ENCODE results near the gene PDE6C. TPM values are rescaled to one million over a fixed set of nuclear protein-coding genes. Genes with fewer than 3 reads are reported as not detected.

Gene PDE6C
- total and polyA plus RNA-seq, 4 donors: not detected

- Histone ChIP-seq H3K9me3 (ENCODE audit: control insufficient read depth in 4 of 4, insufficient read depth in 3 of 4, low read length in 3 of 4) (peaks cover 0 to 7% (median 3%) of the 10 kb centered on the region in 4 donors), H3K4me3 (no peak overlapping the region), H3K4me1 (ENCODE audit: control insufficient read depth in 5 of 5, insufficient read depth in 5 of 5, low read length in 5 of 5) (peaks cover 0 to 2% (median 0%) of the 10 kb centered on the region in 5 donors), H3K36me3 (ENCODE audit: control insufficient read depth in 4 of 4, insufficient read depth in 4 of 4, low read length in 4 of 4) (no peaks in the 10 kb centered on the region), H3K27me3 (ENCODE audit: control insufficient read depth in 3 of 3, insufficient read depth in 3 of 3, low read length in 2 of 3) (peaks cover 0 to 5% (median 1%) of the 10 kb centered on the region in 3 donors), H3K9ac (ENCODE audit: insufficient read depth in 1 of 2, low read length in 2 of 2) (no peak overlapping the region), H3K27ac (ENCODE audit: low read depth in 1 of 2, low read length in 1 of 2) (no peak overlapping the region)
- TF ChIP-seq, protein P1, sequence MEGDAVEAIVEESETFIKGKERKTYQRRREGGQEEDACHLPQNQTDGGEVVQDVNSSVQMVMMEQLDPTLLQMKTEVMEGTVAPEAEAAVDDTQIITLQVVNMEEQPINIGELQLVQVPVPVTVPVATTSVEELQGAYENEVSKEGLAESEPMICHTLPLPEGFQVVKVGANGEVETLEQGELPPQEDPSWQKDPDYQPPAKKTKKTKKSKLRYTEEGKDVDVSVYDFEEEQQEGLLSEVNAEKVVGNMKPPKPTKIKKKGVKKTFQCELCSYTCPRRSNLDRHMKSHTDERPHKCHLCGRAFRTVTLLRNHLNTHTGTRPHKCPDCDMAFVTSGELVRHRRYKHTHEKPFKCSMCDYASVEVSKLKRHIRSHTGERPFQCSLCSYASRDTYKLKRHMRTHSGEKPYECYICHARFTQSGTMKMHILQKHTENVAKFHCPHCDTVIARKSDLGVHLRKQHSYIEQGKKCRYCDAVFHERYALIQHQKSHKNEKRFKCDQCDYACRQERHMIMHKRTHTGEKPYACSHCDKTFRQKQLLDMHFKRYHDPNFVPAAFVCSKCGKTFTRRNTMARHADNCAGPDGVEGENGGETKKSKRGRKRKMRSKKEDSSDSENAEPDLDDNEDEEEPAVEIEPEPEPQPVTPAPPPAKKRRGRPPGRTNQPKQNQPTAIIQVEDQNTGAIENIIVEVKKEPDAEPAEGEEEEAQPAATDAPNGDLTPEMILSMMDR (IDR thresholded peaks at IDR 0.05; ENCODE audit: control extremely low read depth, extremely low read depth): no peak
- 72 to 86% methylated on average over 3 of the region's 3 CpGs for WGBS, 2 donors
- ATAC-seq (ENCODE audit: insufficient read depth, low FRiP score) (no peak), DNase-seq (no peak)
Observed at GRCh38 chr10:93576888-93577287, 35.4 kb upstream of the PDE6C start.

- Histone ChIP-seq H3K27me3 (ENCODE audit: control insufficient read depth in 3 of 3, insufficient read depth in 3 of 3, low read length in 2 of 3) (no peaks in the 10 kb centered on the region), H3K9ac (ENCODE audit: insufficient read depth in 1 of 2, low read length in 2 of 2) (no peak overlapping the region), H3K4me1 (ENCODE audit: control insufficient read depth in 5 of 5, insufficient read depth in 5 of 5, low read length in 5 of 5) (peaks cover 0 to 2% (median 0%) of the 10 kb centered on the region in 5 donors), H3K9me3 (ENCODE audit: control insufficient read depth in 4 of 4, insufficient read depth in 3 of 4, low read length in 3 of 4) (peaks cover 0 to 7% (median 3%) of the 10 kb centered on the region in 4 donors), H3K36me3 (ENCODE audit: control insufficient read depth in 4 of 4, insufficient read depth in 4 of 4, low read length in 4 of 4) (no peaks in the 10 kb centered on the region), H3K4me3 (no peak overlapping the region), H3K27ac (ENCODE audit: low read depth in 1 of 2, low read length in 1 of 2) (no peak overlapping the region)
- TF ChIP-seq, protein P1 (IDR thresholded peaks at IDR 0.05; ENCODE audit: control extremely low read depth, extremely low read depth): no peak
- DNase-seq (no peak), ATAC-seq (ENCODE audit: insufficient read depth, low FRiP score) (no peak)
- WGBS, 2 donors: 89 to 96% methylated on average over 3 of the region's 3 CpGs
Observed at GRCh38 chr10:93577565-93577964, 34.8 kb upstream of the PDE6C start.

DNA sequence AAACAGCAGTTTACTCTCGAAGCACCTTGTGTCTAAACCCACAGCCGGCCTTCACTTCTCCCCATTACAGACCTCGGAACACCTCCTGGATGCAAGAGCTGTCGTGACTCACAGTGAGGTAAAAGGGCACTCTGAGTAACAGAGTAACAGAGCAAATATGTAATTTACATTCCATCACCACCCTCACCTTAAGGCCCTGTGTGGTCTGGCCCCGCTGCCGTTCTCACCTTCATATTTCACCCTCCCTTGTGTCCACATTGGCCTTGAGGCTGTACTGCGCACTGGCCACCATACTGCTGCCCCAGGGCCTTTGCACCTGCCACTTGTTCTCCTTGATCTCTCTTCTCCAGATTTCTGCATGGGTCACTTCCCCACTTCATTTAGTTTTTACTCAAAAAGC, 33.2 kb upstream of the PDE6C start:
- TF ChIP-seq, protein P1 (IDR thresholded peaks at IDR 0.05; ENCODE audit: control extremely low read depth, extremely low read depth): no peak
- no peak for ATAC-seq (ENCODE audit: insufficient read depth, low FRiP score)

More for the DNA sequence above, 33.2 kb upstream of the PDE6C start:
- H3K4me3 ChIP-seq: no peak overlapping the region
- DNase-seq: no peak
- no peaks in the 10 kb centered on the region for H3K4me1 ChIP-seq (ENCODE audit: control insufficient read depth in 5 of 5, insufficient read depth in 5 of 5, low read length in 5 of 5)
- no peak overlapping the region for H3K27ac ChIP-seq (ENCODE audit: low read depth in 1 of 2, low read length in 1 of 2)
- H3K9ac ChIP-seq (ENCODE audit: insufficient read depth in 1 of 2, low read length in 2 of 2): no peak overlapping the region
- H3K36me3 ChIP-seq (ENCODE audit: control insufficient read depth in 4 of 4, insufficient read depth in 4 of 4, low read length in 4 of 4): no peaks in the 10 kb centered on the region
- H3K9me3 ChIP-seq (ENCODE audit: control insufficient read depth in 4 of 4, insufficient read depth in 3 of 4, low read length in 3 of 4): peaks cover 0 to 7% (median 3%) of the 10 kb centered on the region in 4 donors
- H3K27me3 ChIP-seq (ENCODE audit: control insufficient read depth in 3 of 3, insufficient read depth in 3 of 3, low read length in 2 of 3): no peaks in the 10 kb centered on the region
- WGBS, 2 donors: 76 to 90% methylated on average over 7 of the region's 7 CpGs
